ENCODE measurements around the gene BRINP1. TPM values are rescaled to one million over a fixed set of nuclear protein-coding genes. Genes with fewer than 3 reads are reported as not detected.

Gene BRINP1
- total and polyA plus RNA-seq, 2 experiments from 2014 or later: 13.4 to 33.5 TPM

DNA sequence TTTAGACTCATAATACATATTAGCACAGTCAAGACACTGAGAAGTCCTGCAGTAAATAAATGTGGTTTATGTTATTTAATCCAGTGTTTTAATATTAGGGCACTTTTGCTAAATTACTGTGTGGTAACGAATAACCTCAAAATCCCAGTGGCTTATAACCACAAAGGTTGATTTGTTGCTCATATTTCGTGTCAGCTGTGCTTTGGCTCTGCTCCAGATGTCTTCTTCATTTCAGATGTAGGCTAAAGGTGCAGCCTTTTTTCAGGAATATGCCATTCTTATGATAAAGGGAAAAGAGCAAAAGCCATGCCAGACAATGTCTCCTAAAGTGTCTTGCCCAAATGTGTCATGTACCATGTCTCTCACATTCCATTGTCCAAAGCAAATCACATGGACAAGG is 144.8 kb downstream of the BRINP1 start:
- no peak for TF ChIP-seq STAT1 (IDR thresholded peaks at IDR 0.05; ENCODE audit: unreplicated experiment)
- no peaks in the 10 kb centered on the region for H3K27me3 Mint-ChIP-seq (ENCODE audit: insufficient read depth, low read depth, poor library complexity)
- Histone ChIP-seq H3K9me2 (ENCODE audit: insufficient read depth) (no peaks in the 10 kb centered on the region), H2AFZ (no peak overlapping the region), H3K27me3 (ENCODE audit: insufficient read depth) (no peaks in the 10 kb centered on the region), H3K4me2 (no peak overlapping the region), H3K36me3 (ENCODE audit: insufficient read depth) (no peaks in the 10 kb centered on the region), H4K20me1 (replicated peaks; ENCODE audit: insufficient read depth) (no peaks in the 10 kb centered on the region; the same call in 1 of the 2 replicates), H3F3A (replicated peaks; ENCODE audit: low read depth) (no peaks in the 10 kb centered on the region), H3K4me1 (ENCODE audit: insufficient read depth) (no peaks in the 10 kb centered on the region), H3K27ac (ENCODE audit: low read depth) (no peak overlapping the region), H3K4me3 (no peak overlapping the region), H3K79me2 (replicated peaks; ENCODE audit: insufficient read depth) (no peaks in the 10 kb centered on the region)
- no peak for ATAC-seq
- no peak overlapping the region for H3K4me3 Mint-ChIP-seq
- H3K36me3 Mint-ChIP-seq (ENCODE audit: low read depth): peaks cover 11% of the 10 kb centered on the region; the same call in 2 of the 3 replicates
- no peak for DNase-seq (ENCODE audit: low spot score)
- peaks cover 4% of the 10 kb centered on the region; the same call in 2 of the 3 replicates for H3K4me1 Mint-ChIP-seq
- no peak overlapping the region for H3K27ac Mint-ChIP-seq
- H3K9me3 Mint-ChIP-seq: no peaks in the 10 kb centered on the region

DNA sequence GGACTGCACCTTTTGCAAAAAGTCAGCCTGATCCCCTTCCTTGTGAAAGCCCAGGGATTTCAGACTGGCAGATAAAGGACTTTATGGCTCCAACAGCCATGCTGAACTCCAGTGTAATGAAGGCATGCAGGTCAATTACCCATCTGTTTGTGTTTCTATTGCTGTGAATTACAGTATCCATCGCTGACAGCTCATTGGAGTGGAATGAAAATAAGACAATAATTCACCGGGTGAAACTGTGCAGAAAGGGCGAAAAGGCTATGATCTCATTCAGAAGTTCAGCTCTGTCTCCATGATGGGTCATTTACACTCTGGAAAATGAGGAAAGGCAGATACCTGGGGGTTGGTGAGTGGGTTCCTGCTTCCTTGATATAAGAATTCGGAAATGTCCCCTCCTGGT is 148.0 kb downstream of the BRINP1 start:
- Mint-ChIP-seq H3K27me3 (ENCODE audit: insufficient read depth, low read depth, poor library complexity) (no peaks in the 10 kb centered on the region), H3K36me3 (ENCODE audit: low read depth) (peaks cover 11% of the 10 kb centered on the region; the same call in 2 of the 3 replicates), H3K9me3 (no peaks in the 10 kb centered on the region), H3K4me3 (no peak overlapping the region), H3K4me1 (peaks cover 9% of the 10 kb centered on the region; the same call in 2 of the 3 replicates), H3K27ac (no peak overlapping the region)
- no peak overlapping the region for H3K4me3 ChIP-seq
- H3K36me3 ChIP-seq (ENCODE audit: insufficient read depth): no peaks in the 10 kb centered on the region
- H3K4me1 ChIP-seq (ENCODE audit: insufficient read depth): no peaks in the 10 kb centered on the region
- H3F3A ChIP-seq (replicated peaks; ENCODE audit: low read depth): no peaks in the 10 kb centered on the region
- H4K20me1 ChIP-seq (replicated peaks; ENCODE audit: insufficient read depth): no peaks in the 10 kb centered on the region
- no peaks in the 10 kb centered on the region for H3K79me2 ChIP-seq (replicated peaks; ENCODE audit: insufficient read depth)
- no peak overlapping the region for H3K4me2 ChIP-seq
- no peaks in the 10 kb centered on the region for H3K27me3 ChIP-seq (ENCODE audit: insufficient read depth)
- H3K9me2 ChIP-seq (ENCODE audit: insufficient read depth): no peaks in the 10 kb centered on the region
- no peak for ATAC-seq
- no peak overlapping the region for H2AFZ ChIP-seq
- no peak overlapping the region for H3K27ac ChIP-seq (ENCODE audit: low read depth)
- DNase-seq (ENCODE audit: low spot score): no peak
- TF ChIP-seq, protein P1, sequence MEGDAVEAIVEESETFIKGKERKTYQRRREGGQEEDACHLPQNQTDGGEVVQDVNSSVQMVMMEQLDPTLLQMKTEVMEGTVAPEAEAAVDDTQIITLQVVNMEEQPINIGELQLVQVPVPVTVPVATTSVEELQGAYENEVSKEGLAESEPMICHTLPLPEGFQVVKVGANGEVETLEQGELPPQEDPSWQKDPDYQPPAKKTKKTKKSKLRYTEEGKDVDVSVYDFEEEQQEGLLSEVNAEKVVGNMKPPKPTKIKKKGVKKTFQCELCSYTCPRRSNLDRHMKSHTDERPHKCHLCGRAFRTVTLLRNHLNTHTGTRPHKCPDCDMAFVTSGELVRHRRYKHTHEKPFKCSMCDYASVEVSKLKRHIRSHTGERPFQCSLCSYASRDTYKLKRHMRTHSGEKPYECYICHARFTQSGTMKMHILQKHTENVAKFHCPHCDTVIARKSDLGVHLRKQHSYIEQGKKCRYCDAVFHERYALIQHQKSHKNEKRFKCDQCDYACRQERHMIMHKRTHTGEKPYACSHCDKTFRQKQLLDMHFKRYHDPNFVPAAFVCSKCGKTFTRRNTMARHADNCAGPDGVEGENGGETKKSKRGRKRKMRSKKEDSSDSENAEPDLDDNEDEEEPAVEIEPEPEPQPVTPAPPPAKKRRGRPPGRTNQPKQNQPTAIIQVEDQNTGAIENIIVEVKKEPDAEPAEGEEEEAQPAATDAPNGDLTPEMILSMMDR (conservative IDR thresholded peaks at IDR 0.05; ENCODE audit: low read depth in 2 of 2): no peak
- no peak for TF ChIP-seq ZNF114 (CRISPR knock-in tag; IDR thresholded peaks at IDR 0.05)
- no peak for TF ChIP-seq STAT1 (IDR thresholded peaks at IDR 0.05; ENCODE audit: unreplicated experiment)
- no peak for TF ChIP-seq EZH2phosphoT487 (IDR thresholded peaks at IDR 0.05; ENCODE audit: unreplicated experiment)
- TF ChIP-seq, protein P2, sequence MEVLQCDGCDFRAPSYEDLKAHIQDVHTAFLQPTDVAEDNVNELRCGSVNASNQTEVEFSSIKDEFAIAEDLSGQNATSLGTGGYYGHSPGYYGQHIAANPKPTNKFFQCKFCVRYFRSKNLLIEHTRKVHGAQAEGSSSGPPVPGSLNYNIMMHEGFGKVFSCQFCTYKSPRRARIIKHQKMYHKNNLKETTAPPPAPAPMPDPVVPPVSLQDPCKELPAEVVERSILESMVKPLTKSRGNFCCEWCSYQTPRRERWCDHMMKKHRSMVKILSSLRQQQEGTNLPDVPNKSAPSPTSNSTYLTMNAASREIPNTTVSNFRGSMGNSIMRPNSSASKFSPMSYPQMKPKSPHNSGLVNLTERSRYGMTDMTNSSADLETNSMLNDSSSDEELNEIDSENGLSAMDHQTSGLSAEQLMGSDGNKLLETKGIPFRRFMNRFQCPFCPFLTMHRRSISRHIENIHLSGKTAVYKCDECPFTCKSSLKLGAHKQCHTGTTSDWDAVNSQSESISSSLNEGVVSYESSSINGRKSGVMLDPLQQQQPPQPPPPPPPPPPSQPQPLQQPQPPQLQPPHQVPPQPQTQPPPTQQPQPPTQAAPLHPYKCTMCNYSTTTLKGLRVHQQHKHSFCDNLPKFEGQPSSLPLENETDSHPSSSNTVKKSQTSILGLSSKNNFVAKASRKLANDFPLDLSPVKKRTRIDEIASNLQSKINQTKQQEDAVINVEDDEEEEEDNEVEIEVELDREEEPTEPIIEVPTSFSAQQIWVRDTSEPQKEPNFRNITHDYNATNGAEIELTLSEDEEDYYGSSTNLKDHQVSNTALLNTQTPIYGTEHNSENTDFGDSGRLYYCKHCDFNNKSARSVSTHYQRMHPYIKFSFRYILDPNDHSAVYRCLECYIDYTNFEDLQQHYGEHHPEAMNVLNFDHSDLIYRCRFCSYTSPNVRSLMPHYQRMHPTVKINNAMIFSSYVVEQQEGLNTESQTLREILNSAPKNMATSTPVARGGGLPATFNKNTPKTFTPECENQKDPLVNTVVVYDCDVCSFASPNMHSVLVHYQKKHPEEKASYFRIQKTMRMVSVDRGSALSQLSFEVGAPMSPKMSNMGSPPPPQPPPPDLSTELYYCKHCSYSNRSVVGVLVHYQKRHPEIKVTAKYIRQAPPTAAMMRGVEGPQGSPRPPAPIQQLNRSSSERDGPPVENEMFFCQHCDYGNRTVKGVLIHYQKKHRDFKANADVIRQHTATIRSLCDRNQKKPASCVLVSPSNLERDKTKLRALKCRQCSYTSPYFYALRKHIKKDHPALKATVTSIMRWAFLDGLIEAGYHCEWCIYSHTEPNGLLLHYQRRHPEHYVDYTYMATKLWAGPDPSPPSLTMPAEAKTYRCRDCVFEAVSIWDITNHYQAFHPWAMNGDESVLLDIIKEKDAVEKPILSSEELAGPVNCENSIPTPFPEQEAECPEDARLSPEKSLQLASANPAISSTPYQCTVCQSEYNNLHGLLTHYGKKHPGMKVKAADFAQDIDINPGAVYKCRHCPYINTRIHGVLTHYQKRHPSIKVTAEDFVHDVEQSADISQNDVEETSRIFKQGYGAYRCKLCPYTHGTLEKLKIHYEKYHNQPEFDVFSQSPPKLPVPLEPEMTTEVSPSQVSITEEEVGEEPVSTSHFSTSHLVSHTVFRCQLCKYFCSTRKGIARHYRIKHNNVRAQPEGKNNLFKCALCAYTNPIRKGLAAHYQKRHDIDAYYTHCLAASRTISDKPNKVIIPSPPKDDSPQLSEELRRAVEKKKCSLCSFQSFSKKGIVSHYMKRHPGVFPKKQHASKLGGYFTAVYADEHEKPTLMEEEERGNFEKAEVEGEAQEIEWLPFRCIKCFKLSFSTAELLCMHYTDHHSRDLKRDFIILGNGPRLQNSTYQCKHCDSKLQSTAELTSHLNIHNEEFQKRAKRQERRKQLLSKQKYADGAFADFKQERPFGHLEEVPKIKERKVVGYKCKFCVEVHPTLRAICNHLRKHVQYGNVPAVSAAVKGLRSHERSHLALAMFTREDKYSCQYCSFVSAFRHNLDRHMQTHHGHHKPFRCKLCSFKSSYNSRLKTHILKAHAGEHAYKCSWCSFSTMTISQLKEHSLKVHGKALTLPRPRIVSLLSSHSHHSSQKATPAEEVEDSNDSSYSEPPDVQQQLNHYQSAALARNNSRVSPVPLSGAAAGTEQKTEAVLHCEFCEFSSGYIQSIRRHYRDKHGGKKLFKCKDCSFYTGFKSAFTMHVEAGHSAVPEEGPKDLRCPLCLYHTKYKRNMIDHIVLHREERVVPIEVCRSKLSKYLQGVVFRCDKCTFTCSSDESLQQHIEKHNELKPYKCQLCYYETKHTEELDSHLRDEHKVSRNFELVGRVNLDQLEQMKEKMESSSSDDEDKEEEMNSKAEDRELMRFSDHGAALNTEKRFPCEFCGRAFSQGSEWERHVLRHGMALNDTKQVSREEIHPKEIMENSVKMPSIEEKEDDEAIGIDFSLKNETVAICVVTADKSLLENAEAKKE (CRISPR knock-in tag; IDR thresholded peaks at IDR 0.05): no peak
- TF ChIP-seq POLR2AphosphoS5 (IDR thresholded peaks at IDR 0.05; ENCODE audit: low read depth): no peak
- TF ChIP-seq EZH2 (IDR thresholded peaks at IDR 0.05; ENCODE audit: low read depth, unreplicated experiment): no peak
- no peak for TF ChIP-seq JUNB (IDR thresholded peaks at IDR 0.05; ENCODE audit: unreplicated experiment)
- no peak for TF ChIP-seq NANOG (IDR thresholded peaks at IDR 0.05; ENCODE audit: borderline replicate concordance)
- TF ChIP-seq, protein P3, sequence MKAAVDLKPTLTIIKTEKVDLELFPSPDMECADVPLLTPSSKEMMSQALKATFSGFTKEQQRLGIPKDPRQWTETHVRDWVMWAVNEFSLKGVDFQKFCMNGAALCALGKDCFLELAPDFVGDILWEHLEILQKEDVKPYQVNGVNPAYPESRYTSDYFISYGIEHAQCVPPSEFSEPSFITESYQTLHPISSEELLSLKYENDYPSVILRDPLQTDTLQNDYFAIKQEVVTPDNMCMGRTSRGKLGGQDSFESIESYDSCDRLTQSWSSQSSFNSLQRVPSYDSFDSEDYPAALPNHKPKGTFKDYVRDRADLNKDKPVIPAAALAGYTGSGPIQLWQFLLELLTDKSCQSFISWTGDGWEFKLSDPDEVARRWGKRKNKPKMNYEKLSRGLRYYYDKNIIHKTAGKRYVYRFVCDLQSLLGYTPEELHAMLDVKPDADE (IDR thresholded peaks at IDR 0.05): no peak
- no peak for TF ChIP-seq CREB1 (CRISPR knock-in tag; IDR thresholded peaks at IDR 0.05; ENCODE audit: low read depth)
